ENCODE data around the gene CCDC8. TPM values are rescaled to one million over a fixed set of nuclear protein-coding genes. Genes with fewer than 3 reads are reported as not detected.

The CCDC8 gene
- total and polyA plus RNA-seq, 9 of the 15 experiments (the other 6 are each of a cell fraction or from before 2014, with no cell fraction given) = 0.68 to 30.8 (median 15.6) TPM

GRCh38 chr19:46394402-46394797 lies 19.0 kb downstream of the CCDC8 start (continued):
- TF ChIP-seq CHD7 (IDR thresholded peaks at IDR 0.05; ENCODE audit: low read depth, low read length) = no peak
- TF ChIP-seq SMARCA5 (IDR thresholded peaks at IDR 0.05) = peak; percentile 83
- peak; percentile 45; the same call in 1 of the 2 replicates for TF ChIP-seq HDAC2 (IDR thresholded peaks at IDR 0.05)
- peak in 1 of 2 experiments; percentile 65; a peak in 1 of 3 replicates for TF ChIP-seq CBX3 (IDR thresholded peaks at IDR 0.05; ENCODE audit: borderline replicate concordance in 1 of 2, low read length in 2 of 2)
- no peak for TF ChIP-seq ELF1 (tag; IDR thresholded peaks at IDR 0.05)
- TF ChIP-seq ELF2 (CRISPR knock-in tag; IDR thresholded peaks at IDR 0.05) = no peak
- no peak for TF ChIP-seq SNIP1 (IDR thresholded peaks at IDR 0.05; ENCODE audit: low read depth)
- TF ChIP-seq ADNP (tag; IDR thresholded peaks at IDR 0.05) = peak; percentile 86; the same call in 1 of the 2 replicates
- TF ChIP-seq ZNF696 (CRISPR knock-in tag; conservative IDR thresholded peaks at IDR 0.05) = no peak
